Adipocyte (in vitro differentiated cells): Measurements from ENCODE around the gene NEK6.
A peak's percentile ranks its signal among the peaks of the same experiment; 100 is the strongest.
"Not testable (repeated sequence)": the region's sequence is repeated elsewhere in the genome, so short reads cannot be mapped to it uniquely, and the experiment has no call there.

Source experiments
- DNase-seq: peaks from one replicate; pipeline ENCODE4 v3.0.0-alpha.2; 2015; ENCODE audit warnings: low read depth
- H3K27me3 ChIP-seq: replicated peaks from 2 replicates; pipeline ENCODE4 v1.7.0; 2013; ENCODE audit warnings: mild to moderate bottlenecking, low read length, moderate library complexity; ENCODE audit not compliant: control insufficient read depth, insufficient read depth
- H3K36me3 ChIP-seq: 2 replicates; pipeline ENCODE4 v1.7.0; 2013; ENCODE audit warnings: low read length, mild to moderate bottlenecking, moderate library complexity; ENCODE audit not compliant: control insufficient read depth, insufficient read depth, severe bottlenecking
- H3K4me1 ChIP-seq: 2 replicates; pipeline ENCODE4 v1.7.0; 2013; ENCODE audit warnings: mild to moderate bottlenecking, low read length, moderate library complexity; ENCODE audit not compliant: control insufficient read depth, insufficient read depth
- H3K4me3 ChIP-seq: 2 replicates; pipeline ENCODE4 v1.7.0; 2013; ENCODE audit warnings: mild to moderate bottlenecking, low read length, moderate library complexity
- H3K9ac ChIP-seq: 2 replicates; pipeline ENCODE4 v1.7.0; 2013; ENCODE audit warnings: mild to moderate bottlenecking, low read length, moderate library complexity
- H3K9me3 ChIP-seq: 2 replicates; pipeline ENCODE4 v1.7.0; 2013; ENCODE audit warnings: mild to moderate bottlenecking, low read length, moderate library complexity; ENCODE audit not compliant: control insufficient read depth

NEK6 gene

DNA sequence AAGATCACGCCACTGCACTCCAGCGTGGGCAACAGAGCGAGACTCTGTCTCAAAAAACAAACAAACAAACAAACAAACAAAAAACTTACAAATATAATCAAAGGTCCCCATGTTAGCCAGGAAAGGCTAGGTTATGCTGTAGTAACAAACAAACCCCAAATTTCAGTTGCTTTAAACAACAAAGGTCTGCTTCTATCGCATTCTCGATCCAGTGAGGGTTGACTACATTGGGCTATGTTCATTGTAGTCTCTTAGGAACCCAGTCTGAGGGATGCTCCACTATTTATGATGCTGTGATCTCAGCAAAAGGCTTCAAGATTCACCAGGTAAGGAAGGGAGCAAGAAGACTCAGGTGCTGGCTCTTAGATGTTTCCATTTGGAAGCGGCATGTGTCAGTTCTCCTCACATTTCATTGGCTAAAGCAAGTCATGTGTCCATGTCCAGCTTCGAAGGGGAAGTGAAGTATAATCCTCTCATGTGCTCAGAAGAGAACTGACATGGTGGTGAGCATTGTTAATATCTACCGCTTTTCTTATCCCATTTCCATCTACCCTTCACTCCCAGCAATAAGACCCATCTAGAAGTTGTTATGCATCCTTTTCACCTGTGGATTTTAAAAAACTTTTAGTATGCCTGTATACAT lies 26.5 kb upstream of the NEK6 start:
- no peak for DNase-seq
- H3K27me3 ChIP-seq: peaks cover 5% of the 10 kb centered on the region
- H3K4me1 ChIP-seq: no peaks in the 10 kb centered on the region

DNA sequence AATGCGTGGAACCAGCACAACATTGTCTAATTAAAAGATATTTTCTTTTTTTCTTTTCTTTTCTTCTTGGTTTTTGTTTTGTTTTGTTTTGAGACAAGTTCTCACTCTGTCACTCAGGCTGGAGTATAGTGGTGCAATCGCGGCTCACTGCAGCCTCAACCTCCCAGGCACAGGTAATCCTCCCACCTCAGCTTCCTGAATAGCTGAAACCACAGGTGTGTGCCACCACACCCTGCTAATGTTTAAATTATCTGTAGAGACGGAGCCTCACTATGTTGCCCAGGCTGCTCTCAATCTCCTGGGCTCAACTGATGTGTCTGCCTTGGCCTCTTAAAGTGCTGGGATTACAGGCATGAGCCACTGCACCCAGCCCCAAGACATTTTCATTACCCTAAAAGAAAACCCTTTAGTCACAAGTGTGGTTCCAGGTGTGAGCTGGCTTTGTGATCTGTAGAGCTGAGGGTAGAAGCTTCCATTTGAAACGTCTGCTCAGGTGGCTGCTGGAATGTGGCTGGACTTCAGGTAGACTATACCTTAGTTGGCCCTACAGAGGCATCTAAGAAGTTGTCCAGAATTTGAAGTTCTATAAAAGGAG lies 19.1 kb upstream of the NEK6 start:
- H3K4me1 ChIP-seq: peaks cover 10% of the 10 kb centered on the region
- no peak overlapping the region for H3K9ac ChIP-seq
- no peak for DNase-seq

More for the DNA sequence above, 26.5 kb upstream of the NEK6 start:
- H3K36me3 ChIP-seq: no peaks in the 10 kb centered on the region
- H3K4me3 ChIP-seq: no peak overlapping the region
- peaks cover 4% of the 10 kb centered on the region for H3K9me3 ChIP-seq
- H3K9ac ChIP-seq: no peak overlapping the region

DNA sequence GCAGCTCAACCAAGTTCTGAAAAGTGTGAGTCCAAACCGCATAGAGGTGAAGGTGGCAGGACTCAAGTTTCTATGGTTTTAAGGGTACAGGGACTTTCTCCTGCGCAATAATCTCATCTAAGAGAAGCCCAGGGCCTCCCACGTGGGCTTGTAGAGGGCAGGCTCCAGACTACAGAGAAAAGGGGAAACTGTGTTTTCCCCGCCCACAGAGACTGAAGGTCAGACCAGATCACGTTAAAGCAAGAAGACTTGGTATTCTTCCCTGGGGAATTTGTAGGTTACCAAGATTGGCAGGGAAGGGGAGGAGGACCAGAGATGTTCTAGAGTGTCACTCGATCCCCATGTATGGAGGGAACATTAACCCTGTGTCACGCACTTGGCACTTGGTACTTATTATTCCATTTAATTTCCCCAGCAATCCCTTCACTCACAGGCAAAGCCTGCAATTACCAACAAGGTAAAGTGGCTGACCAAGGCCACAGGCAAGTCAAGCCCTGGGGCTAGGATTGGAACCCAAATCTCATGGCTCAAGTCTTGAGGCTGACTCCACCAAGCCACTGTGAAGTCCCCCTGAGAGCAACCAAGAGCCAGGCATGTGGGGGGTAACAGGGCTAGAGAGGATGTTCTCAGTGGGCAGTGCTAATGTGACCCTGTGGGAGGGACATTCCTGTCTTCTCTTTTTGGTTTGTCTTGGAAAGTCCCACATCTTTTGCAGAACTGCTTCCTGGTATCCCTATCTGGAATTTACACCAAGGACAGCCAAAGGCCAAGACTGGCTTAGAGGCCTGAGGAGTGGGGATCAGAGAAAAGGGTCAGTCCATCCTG lies 18.3 kb upstream of the NEK6 start:
- peaks cover 10% of the 10 kb centered on the region for H3K4me1 ChIP-seq
- no peak overlapping the region for H3K4me3 ChIP-seq
- no peaks in the 10 kb centered on the region for H3K36me3 ChIP-seq
- H3K27me3 ChIP-seq: no peaks in the 10 kb centered on the region
- no peak overlapping the region for H3K9ac ChIP-seq
- no peaks in the 10 kb centered on the region for H3K9me3 ChIP-seq
- no peak for DNase-seq

More for the DNA sequence above, 19.1 kb upstream of the NEK6 start:
- no peaks in the 10 kb centered on the region for H3K36me3 ChIP-seq
- H3K9me3 ChIP-seq: no peaks in the 10 kb centered on the region
- no peak overlapping the region for H3K4me3 ChIP-seq
- no peaks in the 10 kb centered on the region for H3K27me3 ChIP-seq

DNA sequence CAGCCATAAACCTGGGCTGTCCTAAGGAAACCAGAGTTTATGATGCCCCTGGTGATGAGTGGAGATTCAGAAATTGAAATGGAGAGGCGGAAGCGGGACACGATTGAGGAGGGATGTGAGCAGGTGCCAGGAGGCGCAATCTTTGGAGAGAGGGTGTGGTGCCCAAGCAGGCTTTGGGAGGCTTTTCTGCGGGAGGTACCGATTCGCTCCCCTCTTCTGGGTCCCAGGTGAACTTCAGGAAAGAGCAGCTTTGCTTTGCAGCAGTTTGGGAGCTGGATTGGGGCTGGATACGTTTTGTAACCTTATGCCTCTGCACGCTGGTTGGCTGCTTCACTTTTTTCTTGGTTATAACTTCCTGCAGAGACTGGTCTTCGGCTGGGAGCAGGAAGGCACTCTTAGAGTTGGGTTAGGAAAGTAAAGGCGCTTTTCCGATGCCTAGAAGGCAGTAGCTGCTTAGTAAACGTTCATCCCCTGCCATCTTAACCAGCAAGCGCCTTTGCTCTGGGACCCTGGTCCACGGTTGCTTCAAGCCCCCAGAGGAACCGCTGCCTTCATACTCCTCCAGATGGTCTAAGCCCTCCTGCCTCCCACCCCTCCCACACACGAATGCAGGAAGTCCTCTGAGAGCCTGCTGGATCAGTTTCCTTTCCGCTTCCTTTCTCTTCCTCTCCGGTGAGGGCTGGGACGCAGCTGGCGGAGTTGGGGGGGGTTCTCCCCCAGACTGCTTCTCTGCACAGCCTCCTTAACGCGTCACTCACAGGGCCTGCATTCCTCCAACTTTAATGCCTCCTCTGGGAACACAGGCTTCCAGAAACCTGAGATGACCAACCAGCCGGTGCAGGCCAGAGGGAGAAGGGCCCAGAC lies 15.2 kb upstream of the NEK6 start:
- DNase-seq: peak; percentile 21
- peak overlapping the region; percentile 57 for H3K9ac ChIP-seq
- H3K4me1 ChIP-seq: peaks cover 10% of the 10 kb centered on the region
- no peaks in the 10 kb centered on the region for H3K9me3 ChIP-seq
- H3K27me3 ChIP-seq: no peaks in the 10 kb centered on the region
- H3K36me3 ChIP-seq: no peaks in the 10 kb centered on the region
- peak overlapping the region; percentile 72 for H3K4me3 ChIP-seq

DNA sequence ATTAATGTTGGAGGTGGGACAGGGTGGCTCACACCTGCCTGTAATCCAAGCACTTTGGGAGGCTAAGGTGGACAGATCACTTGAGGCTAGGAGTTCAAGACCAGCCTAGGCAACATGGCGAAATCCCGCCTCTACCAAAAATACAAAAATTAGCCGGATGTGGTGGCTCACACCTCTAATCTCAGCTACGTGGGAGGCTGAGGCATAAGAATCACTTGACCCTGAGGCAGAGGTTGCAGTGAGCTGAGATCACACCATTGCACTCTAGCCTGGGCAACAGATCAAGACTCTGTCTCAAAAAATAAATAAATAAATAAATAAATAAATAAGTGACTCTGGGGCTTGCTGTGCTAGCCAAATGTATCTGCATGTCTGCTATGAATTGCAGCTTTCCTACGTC lies 10.4 kb upstream of the NEK6 start:
- not testable (repeated sequence) for DNase-seq, H3K4me3 ChIP-seq, H3K36me3 ChIP-seq, H3K27me3 ChIP-seq, H3K9ac ChIP-seq, H3K9me3 ChIP-seq
- H3K4me1 ChIP-seq: peaks cover 17% of the 10 kb centered on the region

DNA sequence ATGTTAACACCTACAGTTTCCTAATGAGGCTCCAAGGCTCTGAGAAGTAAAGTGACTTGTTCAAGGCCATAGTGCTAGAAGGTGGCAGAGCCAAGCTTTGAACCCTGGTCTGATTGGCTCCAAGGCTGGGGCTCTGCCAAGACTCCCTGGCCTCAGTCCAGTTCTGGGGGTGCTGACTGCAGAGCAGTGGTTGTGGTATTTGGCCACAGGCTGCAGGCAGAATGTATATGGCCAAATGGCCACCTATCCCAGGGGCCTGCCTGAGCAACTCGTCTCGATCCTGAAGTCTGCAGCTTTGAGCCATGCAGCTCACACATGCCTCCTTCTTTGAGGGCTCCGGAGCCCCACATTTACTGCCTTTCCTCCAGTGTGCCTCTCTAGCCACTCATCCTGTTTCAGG lies 9.7 kb upstream of the NEK6 start:
- H3K9ac ChIP-seq: no peak overlapping the region
- H3K27me3 ChIP-seq: no peaks in the 10 kb centered on the region

DNA sequence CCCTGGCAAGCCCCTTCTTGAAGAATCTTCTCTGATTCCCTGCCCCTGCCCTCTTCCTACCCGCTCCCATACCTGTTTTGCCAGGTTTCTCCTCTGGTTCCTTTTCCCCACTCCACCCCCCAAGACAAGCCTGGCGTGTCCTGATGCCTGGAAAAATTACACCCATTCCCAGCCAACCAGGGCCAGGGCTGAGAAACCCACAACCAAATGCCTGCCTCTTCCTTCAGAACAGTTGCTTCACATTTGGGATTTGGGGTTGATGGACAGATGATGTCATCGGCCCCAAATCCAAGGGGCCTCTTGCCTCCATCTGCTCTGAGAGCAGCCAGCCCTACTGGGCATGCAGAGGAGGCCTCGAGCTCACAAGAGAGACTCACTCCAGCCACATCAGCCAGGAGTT lies 8.8 kb upstream of the NEK6 start:
- Histone ChIP-seq H3K4me3 (no peak overlapping the region), H3K9ac (no peak overlapping the region), H3K4me1 (peaks cover 10% of the 10 kb centered on the region), H3K27me3 (no peaks in the 10 kb centered on the region), H3K36me3 (no peaks in the 10 kb centered on the region), H3K9me3 (no peaks in the 10 kb centered on the region)
- DNase-seq: no peak

More for the DNA sequence above, 9.7 kb upstream of the NEK6 start:
- peaks cover 13% of the 10 kb centered on the region for H3K4me1 ChIP-seq
- no peak for DNase-seq
- no peak overlapping the region for H3K4me3 ChIP-seq
- H3K36me3 ChIP-seq: no peaks in the 10 kb centered on the region
- no peaks in the 10 kb centered on the region for H3K9me3 ChIP-seq

DNA sequence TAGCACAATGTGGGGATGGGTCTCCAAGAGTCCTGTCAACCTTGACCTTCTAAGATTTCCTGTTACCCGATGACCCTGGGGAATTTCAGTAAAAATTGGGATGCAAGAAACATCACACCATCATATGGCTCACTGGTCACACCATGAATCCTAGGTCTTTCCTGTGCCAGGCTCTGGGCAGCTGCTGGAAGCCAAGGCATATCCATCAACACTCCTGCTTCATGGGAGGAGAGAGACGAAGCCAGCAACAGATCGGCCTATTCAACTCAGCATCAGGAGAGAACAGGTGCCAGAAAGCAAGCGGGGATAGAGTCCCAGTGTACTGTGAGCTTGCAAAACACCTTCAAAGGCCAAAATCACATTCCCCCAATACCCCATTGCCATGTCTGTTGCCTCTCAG lies 6.5 kb upstream of the NEK6 start:
- no peak overlapping the region for H3K9ac ChIP-seq
- DNase-seq: no peak
- no peaks in the 10 kb centered on the region for H3K9me3 ChIP-seq
- H3K4me1 ChIP-seq: peaks cover 12% of the 10 kb centered on the region
- no peaks in the 10 kb centered on the region for H3K27me3 ChIP-seq
- no peaks in the 10 kb centered on the region for H3K36me3 ChIP-seq
- no peak overlapping the region for H3K4me3 ChIP-seq

DNA sequence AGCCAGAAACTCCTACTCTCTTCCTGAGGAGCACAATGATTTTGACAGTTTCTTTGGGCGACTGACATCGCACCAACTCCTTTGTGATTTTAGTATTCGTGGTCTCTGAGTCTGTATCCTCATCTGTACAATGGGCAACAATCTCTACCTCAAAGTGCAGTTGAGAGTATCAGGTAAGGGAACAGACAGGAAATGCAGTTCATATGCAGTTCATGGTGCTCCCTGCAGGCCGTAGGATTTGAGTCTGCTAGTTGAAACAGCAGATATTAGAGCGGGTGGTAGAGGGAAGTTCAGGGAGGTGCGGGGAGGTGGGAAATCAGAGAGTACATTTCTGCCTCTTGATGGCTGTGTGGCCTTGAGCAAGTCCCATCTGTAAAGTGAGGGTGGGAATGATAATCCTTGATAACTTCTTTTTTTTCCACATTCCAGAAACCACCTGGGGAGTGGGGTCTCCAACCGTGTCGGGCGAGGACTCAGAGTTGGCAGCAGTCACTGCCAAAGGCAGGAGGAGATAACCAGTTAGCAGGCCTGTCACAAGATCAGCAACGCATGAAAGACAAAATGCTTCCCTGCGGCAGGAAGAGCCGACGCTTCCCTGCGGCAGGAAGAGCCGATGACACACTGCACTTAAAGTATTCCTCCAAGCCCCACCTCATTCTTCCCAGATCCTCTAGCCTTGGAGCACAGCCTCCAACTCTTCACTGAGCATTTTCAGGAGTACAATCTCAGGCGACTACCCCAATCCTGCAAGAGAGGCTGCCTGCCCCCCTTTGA lies 6.0 kb upstream of the NEK6 start:
- H3K27me3 ChIP-seq: no peaks in the 10 kb centered on the region
- DNase-seq: peak; percentile 61
- H3K36me3 ChIP-seq: no peaks in the 10 kb centered on the region
- H3K9me3 ChIP-seq: no peaks in the 10 kb centered on the region
- H3K4me1 ChIP-seq: peaks cover 17% of the 10 kb centered on the region
- no peak overlapping the region for H3K4me3 ChIP-seq
- peak overlapping the region; percentile 46 for H3K9ac ChIP-seq

DNA sequence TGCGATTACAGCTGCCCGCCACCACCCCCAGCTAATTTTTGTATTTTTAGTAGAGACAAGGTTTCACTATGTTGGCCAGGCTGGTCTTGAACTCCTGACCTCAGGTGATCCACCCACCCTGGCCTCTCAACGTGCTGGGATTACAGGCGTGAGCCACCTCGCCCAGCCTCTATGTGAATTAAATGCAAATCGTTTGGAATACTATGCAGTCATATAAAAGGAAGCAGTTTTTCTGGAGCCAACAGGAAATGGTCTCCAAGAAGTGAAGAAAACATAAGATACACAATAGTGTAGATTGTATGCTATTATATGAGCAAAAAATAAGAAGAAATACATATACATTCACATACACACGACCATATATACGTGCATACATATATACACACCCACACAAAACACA lies 4.9 kb upstream of the NEK6 start:
- H3K4me3 ChIP-seq, H3K27me3 ChIP-seq, H3K36me3 ChIP-seq, H3K9me3 ChIP-seq, DNase-seq, H3K9ac ChIP-seq: not testable (repeated sequence)
- peaks cover 24% of the 10 kb centered on the region for H3K4me1 ChIP-seq
